Stomach (tissue), 9 donors: ENCODE measurements around the gene PLEKHG4B. TPM values are rescaled to one million over a fixed set of nuclear protein-coding genes. Genes with fewer than 3 reads are reported as not detected.

Experiments
- DNase-seq, 2 donors: peaks; one replicate each; pipeline versions ENCODE4 v3.0.0 to v3.0.0-alpha.2; 2013 to 2019
- H3K27ac ChIP-seq, 5 donors: fragments of 200-600 bp in 4 of 5; sonication (generic) in 4 of 5; one replicate each; pipeline ENCODE4 v1.5.1; 2013 to 2019; ENCODE audit warnings: mild to moderate bottlenecking in 1 of 5, moderate library complexity in 1 of 5
- H3K27me3 ChIP-seq, 3 donors: fragments of 200-600 bp; sonication (generic); one replicate each; pipeline ENCODE4 v1.5.1; 2017 to 2019; ENCODE audit warnings: mixed run types in 1 of 3
- H3K36me3 ChIP-seq, 4 donors: fragments of 200-600 bp; sonication (generic); 1 replicate in 3 of 4; 2 replicates in 1 of 4; pipeline ENCODE4 v1.5.1; 2016 to 2019
- H3K4me1 ChIP-seq, 4 donors: fragments of 200-600 bp; sonication (generic); one replicate each; pipeline ENCODE4 v1.5.1; 2016 to 2019
- H3K4me3 ChIP-seq, 4 donors: fragments of 200-600 bp; sonication (generic) in 3 of 4; one replicate each; pipeline ENCODE4 v1.5.1; 2016 to 2019; ENCODE audit warnings: mild to moderate bottlenecking in 1 of 4
- H3K9me3 ChIP-seq, 4 donors: fragments of 200-600 bp; sonication (generic); one replicate each; pipeline ENCODE4 v1.5.1; 2016 to 2019
- EP300 ChIP-seq: sonication (generic); formaldehyde crosslinking; IDR thresholded peaks from one replicate; pipeline ENCODE4 v1.6.1; 2017; ENCODE audit warnings: antibody characterized with exemption
- POLR2A ChIP-seq, 4 donors: fragments of 450-650 bp; IDR thresholded peaks; one replicate each; pipeline ENCODE4 v1.6.1; 2016; ENCODE audit warnings: antibody characterized with exemption in 4 of 4, control low read depth in 2 of 4, mild to moderate bottlenecking in 1 of 4, moderate library complexity in 1 of 4
- POLR2AphosphoS5 ChIP-seq, 3 donors: sonication (generic); formaldehyde crosslinking; IDR thresholded peaks; one replicate each; pipeline ENCODE4 v1.6.1; 2016; ENCODE audit warnings: antibody characterized with exemption in 3 of 3
- WGBS, 5 donors: extraction: QIAGEN DNeasy Blood & Tissue Kit in 3 of 5; methylation state at CpG; one replicate each; pipeline versions ENCODE4 v1.1.5 to v1.1.7; 2013 to 2018; 5-methylcytosine and 5-hydroxymethylcytosine counted together
- intact Hi-C: fragments of 100-400 bp; cut with DNase I; formaldehyde crosslinking; loops from one replicate; pipeline ENCODE4 v1.15.1; 2023; ENCODE audit warnings: low total_unique reads
- polyA plus RNA-seq, 3 donors: library from polyadenylated mRNA; stranded (reverse); fragments of 200-250 nt; gene quantifications; one replicate each; pipeline ENCODE4 v1.2.3, GENCODE V29; 2013
- total RNA-seq, 5 donors: library from RNA; depleted of rRNA; stranded (reverse); fragments of >200 nt; gene quantifications; one replicate each; pipeline versions ENCODE4 v1.1.0 to v1.2.3, GENCODE V29; 2014 to 2016
- TF ChIP-seq, protein P1 (sequence below), 7 experiments: fragments of 450-650 bp in 4 of 7; fragments of 200-600 bp in 3 of 7; sonication (generic) in 3 of 7; IDR thresholded peaks; one replicate each; pipeline ENCODE4 v1.5.1; 2016 to 2019; ENCODE audit warnings: antibody characterized with exemption in 7 of 7, control low read depth in 2 of 7, mild to moderate bottlenecking in 1 of 7
- donor health status: healthy with polysubstance abuse.
- donor health status: Bipolar disorder and iron deficiency.
- donor health status: healthy.

PLEKHG4B gene
- total and polyA plus RNA-seq, 8 donors, result 0.15 to 4.3 (median 1.8) TPM; not detected in 1

DNA sequence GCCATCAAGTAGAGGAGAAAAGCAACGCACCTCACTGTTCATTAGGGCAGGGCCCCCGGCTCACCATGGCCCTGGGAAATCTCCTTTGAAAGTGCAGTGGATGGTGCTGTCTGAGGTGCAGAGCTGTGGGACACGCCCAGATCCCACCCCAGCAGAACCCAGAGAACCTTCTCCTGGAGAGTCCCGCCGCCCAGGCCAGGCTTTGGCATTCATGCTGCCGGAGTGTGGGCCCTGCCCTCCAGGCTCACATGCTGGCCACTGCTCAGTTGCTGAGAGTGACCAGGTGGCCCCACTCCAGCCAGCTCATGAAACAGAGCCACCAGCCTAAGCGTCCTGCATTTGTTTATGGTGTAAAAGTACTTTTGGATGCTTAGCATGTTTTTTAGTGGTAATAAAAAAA, 75.5 kb downstream of the PLEKHG4B start:
- TF ChIP-seq POLR2AphosphoS5 (IDR thresholded peaks at IDR 0.05) (no peak), EP300 (no peak), POLR2A (IDR thresholded peaks at IDR 0.05) (no peak)
- TF ChIP-seq, protein P1, sequence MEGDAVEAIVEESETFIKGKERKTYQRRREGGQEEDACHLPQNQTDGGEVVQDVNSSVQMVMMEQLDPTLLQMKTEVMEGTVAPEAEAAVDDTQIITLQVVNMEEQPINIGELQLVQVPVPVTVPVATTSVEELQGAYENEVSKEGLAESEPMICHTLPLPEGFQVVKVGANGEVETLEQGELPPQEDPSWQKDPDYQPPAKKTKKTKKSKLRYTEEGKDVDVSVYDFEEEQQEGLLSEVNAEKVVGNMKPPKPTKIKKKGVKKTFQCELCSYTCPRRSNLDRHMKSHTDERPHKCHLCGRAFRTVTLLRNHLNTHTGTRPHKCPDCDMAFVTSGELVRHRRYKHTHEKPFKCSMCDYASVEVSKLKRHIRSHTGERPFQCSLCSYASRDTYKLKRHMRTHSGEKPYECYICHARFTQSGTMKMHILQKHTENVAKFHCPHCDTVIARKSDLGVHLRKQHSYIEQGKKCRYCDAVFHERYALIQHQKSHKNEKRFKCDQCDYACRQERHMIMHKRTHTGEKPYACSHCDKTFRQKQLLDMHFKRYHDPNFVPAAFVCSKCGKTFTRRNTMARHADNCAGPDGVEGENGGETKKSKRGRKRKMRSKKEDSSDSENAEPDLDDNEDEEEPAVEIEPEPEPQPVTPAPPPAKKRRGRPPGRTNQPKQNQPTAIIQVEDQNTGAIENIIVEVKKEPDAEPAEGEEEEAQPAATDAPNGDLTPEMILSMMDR (IDR thresholded peaks at IDR 0.05), result no peak
- Histone ChIP-seq H3K36me3 (no peaks in the 10 kb centered on the region), H3K27me3 (peaks cover 0 to 4% (median 0%) of the 10 kb centered on the region in 3 donors), H3K9me3 (no peaks in the 10 kb centered on the region), H3K4me1 (peaks cover 0 to 18% (median 7%) of the 10 kb centered on the region in 4 donors), H3K27ac (peak overlapping the region in 3 of 5 donors; percentile 51 to 68 (median 60)), H3K4me3 (no peak overlapping the region)
- 83 to 93% (median 90%) methylated on average over 7 of the region's 7 CpGs for WGBS, 5 donors
- intact Hi-C loops, result no loop called here
- DNase-seq, result peak in 1 of 2 donors; percentile 58

DNA sequence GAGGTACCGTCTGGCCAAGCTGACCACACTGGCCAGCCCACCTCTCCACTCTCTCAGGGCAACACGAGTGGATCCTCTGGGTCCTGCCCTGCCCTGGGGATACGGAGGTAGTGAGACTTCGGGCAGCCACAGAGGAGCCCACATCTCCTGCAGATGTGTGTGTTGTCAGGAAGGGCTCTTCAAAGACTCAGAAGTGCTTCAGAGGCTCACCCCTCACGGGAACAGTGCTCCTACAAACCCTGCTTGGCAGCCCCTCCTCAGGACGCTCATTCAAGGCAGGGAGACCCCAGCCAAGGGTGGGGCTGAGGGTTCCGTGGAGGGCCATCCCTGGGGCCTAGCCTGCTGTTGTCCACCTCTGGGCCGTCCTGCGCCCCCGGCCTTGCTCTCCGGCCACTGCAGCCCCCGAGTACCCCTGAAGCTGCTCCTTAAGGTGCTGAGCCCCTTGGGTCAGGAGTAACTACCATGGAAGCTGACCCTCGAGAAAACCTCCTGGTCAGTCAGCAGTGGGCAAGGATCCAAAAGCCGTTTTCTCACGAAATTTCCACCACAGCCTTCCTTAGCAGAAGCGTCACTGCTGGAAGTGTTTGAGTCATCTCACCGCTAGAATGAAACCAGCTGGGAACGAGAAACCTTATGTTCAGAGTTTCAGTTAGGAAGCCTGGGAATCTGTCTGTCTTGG, 76.2 kb downstream of the PLEKHG4B start:
- no peaks in the 10 kb centered on the region for H3K36me3 ChIP-seq
- TF ChIP-seq POLR2AphosphoS5 (IDR thresholded peaks at IDR 0.05), result peak in 1 of 3 donors; percentile 14
- TF ChIP-seq, protein P1 (IDR thresholded peaks at IDR 0.05), result no peak
- peaks cover 0 to 18% (median 7%) of the 10 kb centered on the region in 4 donors for H3K4me1 ChIP-seq
- no peaks in the 10 kb centered on the region for H3K9me3 ChIP-seq
- peaks cover 0 to 6% (median 0%) of the 10 kb centered on the region in 3 donors for H3K27me3 ChIP-seq
- H3K27ac ChIP-seq, result no peak overlapping the region
- intact Hi-C loops, result no loop called here
- peak in 1 of 2 donors; percentile 72 for DNase-seq
- H3K4me3 ChIP-seq, result no peak overlapping the region
- 59 to 79% (median 73%) methylated on average over 8 to 18 of the region's 18 CpGs for WGBS, 5 donors

DNA sequence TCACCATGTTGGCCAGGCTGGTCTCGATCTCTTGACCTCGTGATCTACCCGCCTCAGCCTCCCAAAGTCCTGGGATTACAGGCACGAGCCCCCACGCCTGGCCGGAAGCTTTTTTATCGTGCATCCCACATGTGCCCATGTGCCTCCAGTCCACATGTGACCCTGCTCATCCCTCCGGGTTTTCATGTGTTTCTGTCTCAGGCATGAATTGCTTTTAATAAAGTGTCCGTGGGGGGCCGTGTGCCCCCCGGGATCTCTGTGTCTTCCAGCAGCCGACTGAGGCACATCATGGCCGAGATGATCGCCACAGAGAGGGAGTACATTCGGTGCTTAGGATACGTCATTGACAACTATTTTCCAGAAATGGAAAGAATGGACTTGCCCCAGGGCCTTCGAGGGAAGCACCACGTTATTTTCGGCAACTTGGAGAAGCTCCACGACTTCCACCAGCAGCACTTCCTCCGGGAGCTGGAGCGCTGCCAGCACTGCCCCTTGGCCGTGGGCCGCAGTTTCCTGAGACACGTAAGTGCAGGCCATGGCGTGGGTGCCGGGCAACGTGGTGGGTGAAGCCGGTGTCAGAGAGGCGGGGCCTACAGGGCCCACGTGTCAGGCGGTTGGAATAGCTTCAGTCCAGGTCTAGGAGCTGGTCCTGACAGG, 77.2 kb downstream of the PLEKHG4B start:
- DNase-seq, result peak; percentile 39 to 67
- H3K27me3 ChIP-seq, result peaks cover 0 to 6% (median 0%) of the 10 kb centered on the region in 3 donors
- no peaks in the 10 kb centered on the region for H3K36me3 ChIP-seq
- WGBS, 5 donors, result 69 to 81% (median 79%) methylated on average over 12 to 32 of the region's 32 CpGs
- intact Hi-C loops, result no loop called here
- peak overlapping the region in 1 of 5 donors; percentile 29 for H3K27ac ChIP-seq
- no peak overlapping the region for H3K4me3 ChIP-seq
- no peak for TF ChIP-seq POLR2AphosphoS5 (IDR thresholded peaks at IDR 0.05)
- TF ChIP-seq, protein P1 (IDR thresholded peaks at IDR 0.05), result no peak
- TF ChIP-seq POLR2A (IDR thresholded peaks at IDR 0.05), result no peak
- no peak for TF ChIP-seq EP300
- H3K4me1 ChIP-seq, result peaks cover 0 to 18% (median 7%) of the 10 kb centered on the region in 4 donors
- H3K9me3 ChIP-seq, result no peaks in the 10 kb centered on the region

DNA sequence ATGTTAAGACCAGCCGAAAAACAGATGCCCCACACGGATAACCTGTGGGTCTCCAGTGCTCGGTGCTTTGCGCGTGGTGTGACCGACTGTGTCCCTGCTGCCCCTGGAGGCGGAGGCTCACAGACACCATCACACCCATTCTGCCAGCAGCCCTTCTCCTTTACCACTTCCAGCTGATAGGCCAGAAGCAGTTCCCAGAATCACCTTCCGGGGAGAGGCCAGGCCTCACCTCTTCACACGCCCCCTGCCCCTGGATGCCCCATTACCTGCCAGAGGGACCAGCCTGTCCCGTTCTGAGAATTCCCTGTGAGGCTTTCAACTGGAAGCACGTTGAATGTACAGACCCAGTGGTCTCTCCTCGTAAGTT, 77.7 kb downstream of the PLEKHG4B start:
- peaks cover 0 to 6% (median 0%) of the 10 kb centered on the region in 3 donors for H3K27me3 ChIP-seq
- TF ChIP-seq, protein P1 (IDR thresholded peaks at IDR 0.05), result no peak
- no peak for TF ChIP-seq POLR2A (IDR thresholded peaks at IDR 0.05)
- no peak for TF ChIP-seq POLR2AphosphoS5 (IDR thresholded peaks at IDR 0.05)
- no peak for TF ChIP-seq EP300
- H3K9me3 ChIP-seq, result no peaks in the 10 kb centered on the region
- no peak for DNase-seq
- intact Hi-C loops, result no loop called here
- no peak overlapping the region for H3K4me3 ChIP-seq
- H3K4me1 ChIP-seq, result peaks cover 0 to 18% (median 7%) of the 10 kb centered on the region in 4 donors
- no peaks in the 10 kb centered on the region for H3K36me3 ChIP-seq
- 83 to 88% (median 84%) methylated on average over 10 to 12 of the region's 12 CpGs for WGBS, 5 donors
- H3K27ac ChIP-seq, result peak overlapping the region in 1 of 5 donors; percentile 29
